Measurements from ENCODE around the gene GNPTG. TPM values are rescaled to one million over a fixed set of nuclear protein-coding genes. Genes with fewer than 3 reads are reported as not detected.
A peak's percentile ranks its signal among the peaks of the same experiment; 100 is the strongest.

The GNPTG gene
- total RNA-seq, 1 donor from 2014 or later: 49.7 TPM

DNA sequence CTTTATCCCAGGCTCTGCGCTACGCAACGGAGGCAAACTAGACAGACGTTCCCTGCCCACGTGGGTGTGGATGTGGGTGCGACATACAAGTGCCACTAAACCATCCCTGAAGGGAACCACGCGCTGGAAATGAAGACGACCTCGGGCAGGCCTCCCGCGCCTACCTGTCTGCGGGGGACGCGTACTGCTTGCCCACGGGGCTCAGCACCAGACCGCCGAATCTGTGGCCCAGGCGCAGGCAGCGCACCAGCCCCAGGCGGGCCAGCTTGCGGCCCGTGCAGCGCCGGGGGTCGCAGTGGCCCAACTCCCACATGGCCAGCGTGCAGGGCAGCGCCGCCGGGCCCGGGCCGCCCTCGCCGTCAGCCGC is 533 bp upstream of the GNPTG start:
- Mint-ChIP-seq H3K36me3 (ENCODE audit: insufficient read depth) (no peaks in the 10 kb centered on the region), H3K9me3 (ENCODE audit: low read depth) (no peaks in the 10 kb centered on the region), H3K27ac (peak overlapping the region; percentile 76), H3K27me3 (no peaks in the 10 kb centered on the region), H3K4me1 (ENCODE audit: low read depth) (peaks cover 9% of the 10 kb centered on the region), H3K4me3 (ENCODE audit: low read depth) (peak overlapping the region; percentile 76)
- DNase-seq (ENCODE audit: low spot score, unreplicated experiment): no peak
- TF ChIP-seq, protein P1, sequence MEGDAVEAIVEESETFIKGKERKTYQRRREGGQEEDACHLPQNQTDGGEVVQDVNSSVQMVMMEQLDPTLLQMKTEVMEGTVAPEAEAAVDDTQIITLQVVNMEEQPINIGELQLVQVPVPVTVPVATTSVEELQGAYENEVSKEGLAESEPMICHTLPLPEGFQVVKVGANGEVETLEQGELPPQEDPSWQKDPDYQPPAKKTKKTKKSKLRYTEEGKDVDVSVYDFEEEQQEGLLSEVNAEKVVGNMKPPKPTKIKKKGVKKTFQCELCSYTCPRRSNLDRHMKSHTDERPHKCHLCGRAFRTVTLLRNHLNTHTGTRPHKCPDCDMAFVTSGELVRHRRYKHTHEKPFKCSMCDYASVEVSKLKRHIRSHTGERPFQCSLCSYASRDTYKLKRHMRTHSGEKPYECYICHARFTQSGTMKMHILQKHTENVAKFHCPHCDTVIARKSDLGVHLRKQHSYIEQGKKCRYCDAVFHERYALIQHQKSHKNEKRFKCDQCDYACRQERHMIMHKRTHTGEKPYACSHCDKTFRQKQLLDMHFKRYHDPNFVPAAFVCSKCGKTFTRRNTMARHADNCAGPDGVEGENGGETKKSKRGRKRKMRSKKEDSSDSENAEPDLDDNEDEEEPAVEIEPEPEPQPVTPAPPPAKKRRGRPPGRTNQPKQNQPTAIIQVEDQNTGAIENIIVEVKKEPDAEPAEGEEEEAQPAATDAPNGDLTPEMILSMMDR (IDR thresholded peaks at IDR 0.05; ENCODE audit: unreplicated experiment): no peak

GRCh38 chr16:1354815-1355540 is 3.2 kb downstream of the GNPTG start:
- no peak overlapping the region for H3K4me3 Mint-ChIP-seq (ENCODE audit: low read depth)
- no peaks in the 10 kb centered on the region for H3K9me3 Mint-ChIP-seq (ENCODE audit: low read depth)
- no peak for DNase-seq (ENCODE audit: low spot score, unreplicated experiment)
- TF ChIP-seq, protein P1 (IDR thresholded peaks at IDR 0.05; ENCODE audit: unreplicated experiment): no peak
- H3K4me1 Mint-ChIP-seq (ENCODE audit: low read depth): peaks cover 9% of the 10 kb centered on the region
- H3K36me3 Mint-ChIP-seq (ENCODE audit: insufficient read depth): no peaks in the 10 kb centered on the region
- H3K27ac Mint-ChIP-seq: peak overlapping the region; percentile 47
- H3K27me3 Mint-ChIP-seq: no peaks in the 10 kb centered on the region

GRCh38 chr16:1355591-1355990 is 3.9 kb downstream of the GNPTG start:
- H3K4me3 Mint-ChIP-seq (ENCODE audit: low read depth): no peak overlapping the region
- H3K9me3 Mint-ChIP-seq (ENCODE audit: low read depth): no peaks in the 10 kb centered on the region
- H3K4me1 Mint-ChIP-seq (ENCODE audit: low read depth): peaks cover 9% of the 10 kb centered on the region
- H3K27ac Mint-ChIP-seq: no peak overlapping the region
- TF ChIP-seq, protein P1 (IDR thresholded peaks at IDR 0.05; ENCODE audit: unreplicated experiment): no peak
- H3K36me3 Mint-ChIP-seq (ENCODE audit: insufficient read depth): no peaks in the 10 kb centered on the region
- no peak for DNase-seq (ENCODE audit: low spot score, unreplicated experiment)
- no peaks in the 10 kb centered on the region for H3K27me3 Mint-ChIP-seq

DNA sequence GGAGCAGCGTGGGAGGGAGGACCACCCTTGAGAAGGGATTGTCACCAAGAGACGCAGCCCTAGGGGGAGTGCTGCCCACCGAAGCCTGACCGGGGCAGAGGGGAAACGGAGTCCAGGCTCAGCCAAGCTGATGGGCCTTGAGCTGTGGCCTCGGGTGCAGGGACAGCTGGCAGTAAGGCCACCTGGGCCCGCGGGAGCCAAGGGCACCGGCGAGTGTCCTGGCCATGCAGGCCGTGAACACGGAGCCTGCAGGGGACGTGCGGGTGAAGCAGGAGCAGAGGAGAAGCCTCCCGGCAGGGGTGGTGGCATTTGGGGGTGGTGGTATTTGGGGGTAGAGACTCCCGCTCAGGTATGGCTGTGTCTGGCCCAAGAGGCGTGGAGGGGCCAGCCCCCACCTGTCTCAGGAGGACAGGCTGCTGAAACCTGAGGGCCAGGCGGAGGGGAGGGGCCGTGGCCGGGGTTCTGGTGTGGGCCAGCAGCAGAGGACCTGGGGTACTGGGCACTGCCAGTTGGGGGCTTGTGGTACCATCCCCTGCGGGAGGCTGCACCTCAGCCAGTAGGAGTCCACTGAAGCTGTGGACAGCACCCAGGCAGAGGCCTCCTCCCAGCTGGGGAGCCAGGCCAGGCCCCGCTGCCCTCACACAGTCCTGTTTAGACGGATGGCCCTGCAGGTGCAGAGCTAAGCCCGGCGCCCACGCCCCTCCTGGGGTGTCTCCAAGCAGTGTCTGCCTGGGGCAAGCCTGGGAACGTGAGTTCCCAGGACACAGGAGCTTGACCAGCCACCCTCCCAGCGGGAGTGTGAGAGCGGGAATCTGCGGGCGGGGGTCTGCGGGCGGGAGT is 4.5 kb downstream of the GNPTG start:
- no peak for DNase-seq (ENCODE audit: low spot score, unreplicated experiment)
- H3K36me3 Mint-ChIP-seq (ENCODE audit: insufficient read depth): no peaks in the 10 kb centered on the region

More for the DNA sequence above, 4.5 kb downstream of the GNPTG start:
- Mint-ChIP-seq H3K27me3 (no peaks in the 10 kb centered on the region), H3K9me3 (ENCODE audit: low read depth) (no peaks in the 10 kb centered on the region), H3K27ac (no peak overlapping the region), H3K4me1 (ENCODE audit: low read depth) (peaks cover 7% of the 10 kb centered on the region), H3K4me3 (ENCODE audit: low read depth) (no peak overlapping the region)
- TF ChIP-seq, protein P1 (IDR thresholded peaks at IDR 0.05; ENCODE audit: unreplicated experiment): no peak
